GM03348 (cell line): ENCODE results near the gene BHMT2.

Source experiments
- DNase-seq: peaks from one replicate; pipeline ENCODE4 v3.0.0; 2012; ENCODE audit warnings: low spot score

The BHMT2 gene

GRCh38 chr5:79062436-79062835 lies 7.1 kb upstream of the BHMT2 start:
- no peak for DNase-seq

GRCh38 chr5:79070350-79070667 lies 742 bp downstream of the BHMT2 start:
- DNase-seq: peak; percentile 40

- peak; percentile 19 for DNase-seq
Observed at GRCh38 chr5:79074641-79075040, 5.1 kb downstream of the BHMT2 start.

GRCh38 chr5:79075646-79076426 lies 6.3 kb downstream of the BHMT2 start:
- no peak for DNase-seq

GRCh38 chr5:79076819-79077218 lies 7.3 kb downstream of the BHMT2 start:
- no peak for DNase-seq

GRCh38 chr5:79077680-79078365 lies 8.3 kb downstream of the BHMT2 start:
- DNase-seq: no peak

- DNase-seq: no peak
Observed at GRCh38 chr5:79080804-79081203, 11.2 kb downstream of the BHMT2 start.

GRCh38 chr5:79081779-79082178 lies 12.2 kb downstream of the BHMT2 start:
- DNase-seq: no peak

- no peak for DNase-seq
Observed at GRCh38 chr5:79086116-79086515, 16.5 kb downstream of the BHMT2 start.

GRCh38 chr5:79088507-79088906 lies 18.9 kb downstream of the BHMT2 start:
- DNase-seq: no peak

- DNase-seq: no peak
Observed at GRCh38 chr5:79091064-79091463, 21.5 kb downstream of the BHMT2 start.

- DNase-seq: no peak
Observed at GRCh38 chr5:79093762-79094161, 24.2 kb downstream of the BHMT2 start.

- no peak for DNase-seq
Observed at GRCh38 chr5:79105868-79106267, 36.3 kb downstream of the BHMT2 start.

GRCh38 chr5:79107020-79107796 lies 37.6 kb downstream of the BHMT2 start:
- no peak for DNase-seq

- DNase-seq: no peak
Observed at GRCh38 chr5:79108086-79108485, 38.5 kb downstream of the BHMT2 start.

GRCh38 chr5:79108792-79109191 lies 39.2 kb downstream of the BHMT2 start:
- DNase-seq: no peak

GRCh38 chr5:79109527-79110492 lies 40.2 kb downstream of the BHMT2 start:
- DNase-seq: no peak

- no peak for DNase-seq
Observed at GRCh38 chr5:79111387-79111959, 41.9 kb downstream of the BHMT2 start, which contains the start of gene BHMT. TSS of gene BHMT (plus strand) at chr5:79111809. CDS start at chr5:79111886, 77 bp downstream.

- DNase-seq: peak; percentile 34
Observed at GRCh38 chr5:79111960-79112702, 42.6 kb downstream of the BHMT2 start.

GRCh38 chr5:79112703-79113058 lies 43.1 kb downstream of the BHMT2 start:
- no peak for DNase-seq

GRCh38 chr5:79119486-79119885 lies 49.9 kb downstream of the BHMT2 start:
- DNase-seq: no peak
